Breast epithelium (tissue), 3 donors: ENCODE measurements around the gene DXO.
"Not testable (repeated sequence)": the region's sequence is repeated elsewhere in the genome, so short reads cannot be mapped to it uniquely, and the experiment has no call there.

Experiments used
- CTCF ChIP-seq, 3 donors: fragments of 450-650 bp; IDR thresholded peaks; one replicate each; pipeline ENCODE4 v1.5.1; 2016 to 2017; ENCODE audit warnings: antibody characterized with exemption in 3 of 3, mild to moderate bottlenecking in 3 of 3, moderate library complexity in 3 of 3
- POLR2A ChIP-seq: fragments of 450-650 bp; IDR thresholded peaks from one replicate; pipeline ENCODE4 v1.6.1; 2016; ENCODE audit warnings: antibody characterized with exemption, mild to moderate bottlenecking, moderate library complexity
- POLR2AphosphoS5 ChIP-seq, 3 donors: sonication (generic); formaldehyde crosslinking; IDR thresholded peaks; one replicate each; pipeline ENCODE4 v1.6.1; 2017; ENCODE audit warnings: antibody characterized with exemption in 3 of 3

GRCh38 chr6:32002546-32003268 lies 30.8 kb upstream of the DXO start:
- TF ChIP-seq CTCF (IDR thresholded peaks at IDR 0.05); POLR2A; POLR2AphosphoS5 (IDR thresholded peaks at IDR 0.05): not testable (repeated sequence)
